ENCODE measurements around the gene CARF.
A peak's percentile ranks its signal among the peaks of the same experiment; 100 is the strongest.
"Not testable (repeated sequence)": the region's sequence is repeated elsewhere in the genome, so short reads cannot be mapped to it uniquely, and the experiment has no call there.

Gene CARF

DNA sequence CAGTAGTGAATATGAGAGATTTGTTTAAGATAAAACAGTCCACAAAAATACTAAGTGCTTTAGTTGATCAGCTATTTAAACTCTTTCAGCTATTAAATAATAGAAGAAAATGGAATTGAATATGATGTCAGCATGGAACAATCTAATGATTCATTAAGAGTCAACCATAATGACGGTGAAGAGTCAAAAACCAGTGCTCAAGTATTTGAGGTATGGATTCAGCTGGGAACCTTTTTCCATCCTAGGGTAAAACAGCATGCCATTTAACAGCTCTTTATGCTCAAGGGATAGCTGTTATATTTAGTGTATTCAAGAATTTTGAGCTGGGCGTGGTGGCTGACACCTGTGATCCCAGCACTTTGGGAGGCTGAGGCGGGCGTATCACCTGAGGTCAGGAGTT, 29.7 kb downstream of the CARF start:
- DNase-seq = no peak

DNA sequence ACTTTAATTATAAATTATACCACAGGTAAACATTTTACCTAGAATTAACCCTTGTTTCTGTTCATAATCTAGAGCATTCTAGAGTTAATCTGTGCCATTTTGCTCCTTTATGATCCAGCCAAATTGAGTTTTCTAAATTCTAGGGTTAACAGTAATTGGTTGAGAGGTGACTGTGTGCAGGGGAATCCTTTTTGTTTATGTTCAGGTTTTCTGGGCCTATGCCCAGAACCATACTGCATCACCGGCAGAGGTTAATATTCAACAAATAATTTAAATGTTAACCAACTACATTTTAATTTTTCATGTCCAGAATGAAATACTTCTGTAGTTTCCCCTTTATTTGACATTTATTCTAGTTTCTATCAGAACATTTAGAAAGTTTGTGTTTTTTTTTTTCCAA, 32.3 kb downstream of the CARF start:
- no peak for DNase-seq

DNA sequence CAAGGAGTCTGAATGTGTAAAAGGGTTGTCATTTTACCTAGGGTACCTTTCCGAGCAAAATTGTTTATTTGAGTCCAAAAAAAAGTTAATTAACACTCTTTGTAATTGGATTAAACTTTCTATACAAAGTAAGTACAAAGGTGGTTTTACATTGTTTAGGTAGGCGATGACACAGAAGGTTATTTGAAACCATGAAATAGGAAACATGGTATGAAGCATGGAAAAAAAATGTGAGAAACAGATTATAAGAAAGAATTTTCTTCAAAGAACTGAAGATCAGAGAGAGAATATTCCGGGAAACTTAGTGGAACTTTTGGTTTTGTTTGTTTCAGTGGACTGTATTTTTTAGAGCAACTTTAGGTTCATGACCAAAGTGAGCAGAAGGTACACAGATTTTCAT, 32.7 kb downstream of the CARF start:
- no peak for DNase-seq

DNA sequence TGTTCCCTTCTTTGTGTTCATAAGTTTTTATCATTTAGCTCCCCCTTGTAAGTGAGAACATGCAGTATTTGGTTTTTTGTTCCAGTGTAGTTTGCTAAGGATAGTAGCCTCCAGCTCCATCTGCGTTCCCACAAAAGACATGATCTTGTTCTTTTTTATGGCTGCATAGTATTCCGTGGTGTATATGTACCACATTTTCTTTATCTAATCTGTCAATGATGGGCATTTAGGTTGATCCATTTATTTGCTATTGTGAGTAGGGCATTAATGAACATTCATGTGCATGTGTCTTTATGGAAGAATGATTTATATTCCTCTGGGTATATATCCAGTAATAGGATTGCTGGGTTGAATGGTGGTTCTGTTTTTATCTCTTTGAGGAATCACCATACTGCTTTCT, 33.4 kb downstream of the CARF start:
- no peak for DNase-seq

DNA sequence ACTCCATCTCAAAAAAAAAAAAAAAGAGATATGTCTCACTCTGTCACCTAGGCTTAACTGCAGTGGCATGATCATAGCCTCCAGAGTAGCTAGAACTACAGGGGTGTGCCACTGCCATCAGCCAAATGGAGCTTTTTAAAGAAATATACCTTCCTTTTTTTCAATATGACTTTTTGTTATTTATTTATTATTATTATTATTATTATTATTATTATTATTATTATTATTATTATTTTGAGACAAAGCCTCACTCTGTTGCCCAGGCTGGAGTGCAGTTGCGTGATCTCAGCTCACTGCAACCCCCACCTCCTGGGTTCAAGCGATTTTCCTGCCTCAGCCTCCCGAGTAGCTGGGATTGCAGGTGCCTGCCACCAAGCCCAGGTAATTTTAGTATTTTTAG, 37.3 kb downstream of the CARF start:
- not testable (repeated sequence) for DNase-seq

DNA sequence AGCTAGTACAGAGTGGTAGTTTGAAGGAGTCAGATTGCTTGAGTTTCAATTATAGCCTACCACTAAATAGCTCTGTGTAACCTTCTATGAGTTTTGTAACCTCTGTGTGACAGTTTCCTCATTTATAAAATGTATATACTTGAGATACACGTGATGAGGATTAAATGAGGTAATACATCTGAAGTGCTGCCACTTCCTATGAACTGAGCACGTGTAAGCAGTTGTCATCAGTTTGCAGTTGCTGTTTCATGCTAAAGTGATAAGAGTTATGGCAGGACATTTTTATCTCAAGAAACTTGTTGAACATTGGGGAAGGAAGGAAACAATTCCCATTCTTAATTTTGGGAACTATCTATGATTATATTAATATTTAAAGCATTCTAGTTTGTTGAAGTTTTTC, 38.5 kb downstream of the CARF start:
- no peak for DNase-seq

DNA sequence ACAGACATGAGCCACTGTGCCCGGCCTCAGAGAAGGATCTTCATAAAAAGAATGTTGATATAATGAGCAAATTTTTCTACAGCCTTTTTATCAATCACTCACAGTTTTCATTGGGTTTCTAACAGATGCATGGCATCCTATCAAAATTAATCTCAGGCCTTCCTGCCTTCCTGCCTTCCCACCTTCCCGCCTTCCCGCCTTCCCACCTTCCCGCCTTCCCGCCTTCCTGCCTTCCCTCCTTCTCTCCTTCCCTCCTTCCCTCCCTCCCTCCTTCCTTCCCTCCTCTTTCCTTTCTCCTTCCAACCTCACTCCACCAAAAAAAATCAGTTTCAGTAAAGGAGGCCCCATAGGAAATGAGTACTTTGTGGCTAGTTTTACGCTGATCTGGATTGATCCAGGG, 48.4 kb downstream of the CARF start:
- DNase-seq = no peak

DNA sequence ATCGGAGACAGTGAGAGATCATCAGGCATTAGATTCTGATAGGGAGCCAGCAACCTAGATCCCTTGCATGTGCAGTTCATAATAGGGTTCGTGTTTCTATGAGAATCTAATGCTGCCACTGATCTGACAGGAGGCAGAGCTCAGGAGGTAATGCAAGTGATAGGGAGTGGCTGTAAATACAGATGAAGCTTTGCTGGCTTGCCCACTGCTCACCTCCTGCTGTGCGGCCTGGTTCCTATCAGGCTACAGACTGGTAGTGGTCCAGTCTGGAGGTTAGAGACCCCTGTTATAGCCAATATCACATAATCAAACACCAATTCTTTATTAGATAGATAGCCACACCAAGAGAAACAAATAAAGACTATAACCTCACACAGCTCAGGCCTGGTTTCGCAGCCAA, 51.6 kb downstream of the CARF start:
- DNase-seq = no peak

DNA sequence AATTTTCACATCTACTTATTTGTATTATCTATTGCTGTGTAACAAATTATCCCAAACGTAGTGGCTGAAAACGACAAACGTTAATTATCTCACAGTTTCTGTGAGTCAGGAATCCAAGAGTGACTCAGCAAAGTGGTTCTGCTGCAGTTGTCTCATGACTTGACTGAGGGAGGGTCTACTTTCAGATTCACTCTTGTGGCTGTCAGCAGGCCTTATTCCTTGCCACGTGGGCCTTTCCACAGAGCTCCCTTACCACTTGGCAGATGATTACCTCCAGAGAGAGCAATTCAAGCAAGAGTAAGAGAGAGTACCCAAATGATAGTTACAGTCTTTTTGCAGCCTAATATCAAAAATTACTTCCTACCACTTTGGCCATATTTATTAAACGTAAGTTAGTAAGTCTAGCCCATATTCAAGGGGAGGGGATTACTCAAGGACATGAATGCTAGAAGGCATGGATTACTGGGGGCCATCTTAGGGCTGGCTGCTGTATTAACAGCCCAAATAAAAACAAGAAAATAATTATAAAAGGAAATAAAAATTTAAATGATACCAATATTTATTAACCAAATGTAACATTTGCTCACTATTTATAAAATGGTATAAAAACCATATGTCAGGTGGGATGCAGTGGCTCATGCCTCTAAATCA, 53.9 kb downstream of the CARF start:
- no peak for DNase-seq

DNA sequence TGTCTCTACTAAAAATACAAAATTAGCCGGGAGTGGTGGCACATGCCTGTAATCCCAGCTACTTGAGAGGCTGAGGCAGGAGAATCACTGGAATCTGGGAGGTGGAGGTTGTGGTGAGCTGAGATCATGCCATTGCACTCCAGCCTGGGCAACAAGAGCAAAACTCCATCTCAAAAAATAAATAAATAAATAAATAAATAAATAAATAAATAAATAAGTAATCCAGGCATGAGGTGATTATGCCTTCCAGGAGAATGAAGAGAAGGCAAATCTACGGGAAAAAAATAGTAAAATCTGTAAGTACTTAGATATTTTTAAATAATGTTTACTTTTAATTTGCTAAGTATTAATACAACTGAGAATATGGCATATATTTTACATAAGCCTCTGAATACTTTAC, 57.3 kb downstream of the CARF start:
- DNase-seq = not testable (repeated sequence)

DNA sequence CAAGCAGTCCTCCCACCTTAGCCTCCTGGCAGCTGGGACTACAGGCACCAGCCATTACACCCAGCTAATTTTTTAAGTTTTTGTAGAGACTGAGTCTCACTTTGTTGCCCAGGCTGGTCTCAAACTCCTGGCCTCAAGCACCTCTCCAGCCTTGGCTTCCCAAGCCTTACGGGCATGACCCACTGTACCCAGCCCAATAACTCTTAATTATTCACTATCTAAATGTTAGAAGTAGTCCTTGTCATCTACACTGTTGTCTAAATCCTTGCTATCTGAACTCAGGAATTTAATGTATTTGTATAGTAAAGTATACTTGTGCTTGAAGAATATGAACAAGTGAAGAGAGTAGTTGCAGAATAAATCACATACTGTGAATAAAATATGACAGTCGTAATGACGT, 64.7 kb downstream of the CARF start:
- no peak for DNase-seq

DNA sequence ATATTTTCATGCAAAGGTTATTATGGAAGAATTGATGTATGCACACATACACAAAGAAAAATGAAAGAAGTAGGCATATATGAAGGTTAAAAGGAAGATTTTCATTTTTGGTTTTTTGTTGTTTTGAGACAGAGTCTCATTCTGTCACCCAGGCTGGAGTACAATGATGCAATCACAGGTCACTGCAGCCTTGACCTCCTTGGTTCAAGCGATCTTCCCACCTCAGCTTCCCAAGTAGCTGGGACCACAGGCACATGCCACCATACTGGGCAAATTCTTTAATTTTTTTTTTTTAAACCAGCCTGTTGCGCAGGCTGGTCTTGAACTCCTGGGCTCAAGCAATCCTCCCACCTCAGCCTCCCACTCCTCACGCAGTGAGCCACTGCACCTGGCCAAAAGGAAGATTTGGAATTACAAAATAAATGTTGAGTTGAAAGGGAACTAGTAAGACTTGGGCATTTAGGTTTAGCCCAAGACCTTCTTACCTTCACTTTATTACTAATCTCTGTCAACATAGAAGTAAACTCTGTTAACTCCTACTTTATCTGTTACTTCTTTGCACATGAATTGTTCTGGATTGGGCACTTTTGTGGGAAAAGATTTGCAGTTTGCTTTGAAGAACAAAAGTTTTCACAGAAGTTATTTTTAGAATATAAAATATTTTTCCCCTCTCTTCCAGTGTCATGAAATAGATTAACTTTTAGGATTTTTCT, 70.9 kb downstream of the CARF start:
- no peak for DNase-seq

DNA sequence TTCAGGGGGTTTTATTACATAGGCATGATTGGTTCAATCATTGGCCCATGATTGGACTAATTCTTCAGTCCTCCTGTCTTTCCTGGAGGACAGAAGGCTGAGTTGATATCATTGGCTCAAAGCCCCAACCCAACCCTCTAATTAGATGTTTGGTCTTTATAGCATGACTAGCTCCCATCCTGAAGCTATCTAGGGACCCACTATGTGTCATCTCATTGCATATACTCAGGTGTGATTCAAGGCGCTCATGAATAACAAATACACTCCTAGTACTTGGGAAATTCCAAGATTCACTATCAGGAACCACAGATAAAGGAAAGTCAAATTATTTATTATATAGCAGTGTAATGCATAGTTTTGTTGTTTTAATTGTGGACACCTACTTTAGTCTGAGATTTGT, 77.7 kb downstream of the CARF start:
- no peak for DNase-seq

DNA sequence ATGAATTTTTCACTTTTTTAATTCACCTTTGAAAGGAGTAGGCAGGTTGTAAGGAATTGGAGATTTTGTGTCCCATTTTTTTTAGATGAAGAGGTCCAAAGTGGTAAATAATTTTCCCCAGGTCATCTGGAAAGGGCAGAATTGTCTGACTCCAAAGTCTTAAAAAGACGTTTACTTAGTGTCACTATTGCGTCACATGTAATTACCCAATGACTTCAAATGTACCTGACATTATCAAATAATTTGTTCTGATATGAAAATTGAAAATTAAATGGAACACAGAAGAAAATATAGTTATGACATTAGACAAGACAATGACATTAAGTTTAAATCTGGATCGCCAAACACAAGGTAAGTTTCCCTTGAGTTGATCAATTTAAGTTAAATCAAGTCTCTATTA, 78.4 kb downstream of the CARF start:
- DNase-seq = no peak

DNA sequence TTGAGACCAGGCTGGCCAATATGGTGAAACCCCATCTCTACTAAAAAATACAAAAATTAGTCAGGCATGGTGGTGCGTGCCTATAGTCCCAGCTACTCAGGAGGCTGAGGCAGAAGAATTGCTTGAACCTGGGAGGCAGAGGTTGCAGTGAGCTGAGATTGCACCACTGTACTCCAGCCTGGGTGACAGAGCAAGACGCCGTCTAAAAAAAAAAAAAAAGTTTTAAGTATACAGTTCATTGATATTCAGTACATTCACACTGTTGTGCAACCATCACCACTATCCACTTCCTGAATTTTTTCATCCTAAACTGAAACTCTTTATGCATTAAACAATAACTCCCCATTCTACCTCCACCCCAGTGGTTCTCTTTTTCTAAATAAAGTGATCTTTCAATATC, 85.0 kb downstream of the CARF start:
- not testable (repeated sequence) for DNase-seq

DNA sequence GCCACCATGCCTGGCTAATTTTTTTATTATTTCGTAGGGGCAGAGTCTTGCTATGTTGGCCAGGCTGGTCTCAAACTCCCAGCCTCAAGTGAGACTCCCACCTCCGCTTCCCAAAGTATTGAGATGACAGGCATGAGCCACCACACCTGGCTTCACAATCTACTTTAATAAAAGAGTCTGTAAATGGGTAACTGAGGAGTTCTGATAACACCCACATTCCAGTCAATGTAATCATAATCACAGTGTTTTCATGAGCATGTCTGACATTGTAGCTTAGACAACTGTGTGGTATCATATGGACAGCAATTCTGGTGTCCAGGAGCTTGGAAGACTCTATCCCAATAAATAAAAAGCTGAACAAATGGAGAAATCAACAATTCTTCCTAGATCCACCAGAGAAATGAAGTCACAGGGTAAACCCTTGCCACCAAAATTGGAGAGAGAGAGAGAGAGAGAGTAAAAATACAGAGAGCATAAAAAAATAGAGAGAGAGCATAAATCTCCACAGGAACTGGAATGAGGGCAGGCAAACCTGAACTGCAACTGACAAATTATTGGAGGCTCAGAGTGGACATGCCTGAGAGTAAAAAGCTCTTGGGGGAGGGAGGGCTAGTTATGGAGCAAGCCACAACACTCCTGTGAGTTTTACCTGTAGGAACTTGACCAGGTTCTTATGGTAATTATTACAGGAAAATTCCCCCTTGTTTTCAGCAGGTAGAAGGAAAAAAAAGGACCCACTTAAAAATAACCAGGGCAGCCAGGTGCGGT, 90.2 kb downstream of the CARF start:
- DNase-seq = no peak

DNA sequence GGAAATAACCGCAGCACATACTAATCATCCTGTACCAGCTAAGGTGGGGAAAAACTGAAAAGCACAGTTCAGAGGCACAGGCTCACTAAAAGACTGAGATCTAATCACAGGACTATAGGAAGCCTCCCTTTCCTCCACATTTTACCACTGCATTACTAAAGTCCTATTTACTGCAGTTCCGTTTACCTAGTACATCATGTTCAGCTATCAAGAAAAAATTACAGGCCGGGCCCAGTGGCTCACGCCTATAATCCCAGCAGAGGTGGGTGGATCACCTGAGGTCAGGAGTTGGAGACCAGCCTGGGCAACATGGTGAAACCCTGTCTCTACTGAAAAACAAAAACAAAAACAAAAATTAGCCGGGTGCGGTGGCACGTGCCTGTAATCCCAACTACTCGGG, 91.6 kb downstream of the CARF start:
- DNase-seq = no peak

DNA sequence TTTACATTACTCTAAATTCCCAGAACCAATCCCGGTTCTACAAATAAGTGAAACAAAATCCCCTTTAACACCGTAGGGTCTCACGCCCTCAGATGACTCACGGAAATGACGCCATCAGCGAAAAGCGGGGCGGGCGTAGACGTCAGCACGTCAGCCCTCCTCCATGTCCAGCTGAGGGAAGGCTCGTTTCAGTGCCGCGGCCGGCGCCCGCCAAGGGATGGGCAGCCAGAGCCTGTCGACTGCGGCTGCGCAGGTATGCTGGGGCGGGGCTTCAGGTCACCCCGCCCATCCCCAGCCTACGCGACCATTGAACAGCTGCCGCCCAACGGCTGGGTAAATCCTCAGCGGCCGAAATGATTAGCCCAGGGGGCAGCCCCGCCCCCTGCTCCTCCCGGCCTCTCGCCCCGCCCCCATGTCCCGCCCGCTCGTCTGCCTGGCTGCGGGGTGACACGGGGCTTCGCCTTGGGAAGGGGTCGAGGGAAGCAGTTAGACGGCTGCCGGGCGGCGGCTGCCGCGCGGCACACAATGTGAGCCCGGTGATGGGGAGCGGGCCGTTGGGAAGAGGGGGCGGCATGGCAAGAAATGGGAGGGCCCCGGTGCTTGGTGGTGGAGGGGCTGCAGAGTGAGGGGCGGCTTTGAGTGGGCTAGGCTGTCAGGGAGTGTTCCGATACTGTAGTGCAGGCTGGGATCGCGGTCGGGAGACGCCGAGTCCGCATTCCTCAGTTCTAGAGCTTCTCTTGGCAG, 102.6 kb downstream of the CARF start, which contains the start of gene NBEAL1:
Gene NBEAL1, plus strand, starts transcription at position 420 of the 744 bp plus-strand sequence. CDS start 1,510 bp downstream, outside the sequence.
- DNase-seq = peak; percentile 99

DNA sequence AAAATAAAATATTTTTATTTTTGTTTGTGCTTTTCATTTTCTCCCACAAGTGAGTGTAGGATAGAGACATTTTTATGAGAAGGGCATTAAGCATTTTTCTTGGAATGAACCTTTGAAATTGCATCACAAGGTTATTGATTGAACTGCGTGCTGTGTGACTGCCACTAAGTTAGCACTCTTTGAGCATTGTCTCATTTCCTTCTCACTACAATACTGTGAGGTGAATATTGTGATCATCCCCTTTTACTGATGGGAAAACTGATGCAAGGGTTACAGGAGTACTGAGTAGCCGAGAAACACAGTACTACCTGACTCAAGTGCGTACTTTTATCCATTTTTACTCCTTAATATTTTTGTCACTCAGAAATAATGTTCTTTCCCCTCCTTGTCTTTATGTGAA, 104.6 kb downstream of the CARF start:
- no peak for DNase-seq

DNA sequence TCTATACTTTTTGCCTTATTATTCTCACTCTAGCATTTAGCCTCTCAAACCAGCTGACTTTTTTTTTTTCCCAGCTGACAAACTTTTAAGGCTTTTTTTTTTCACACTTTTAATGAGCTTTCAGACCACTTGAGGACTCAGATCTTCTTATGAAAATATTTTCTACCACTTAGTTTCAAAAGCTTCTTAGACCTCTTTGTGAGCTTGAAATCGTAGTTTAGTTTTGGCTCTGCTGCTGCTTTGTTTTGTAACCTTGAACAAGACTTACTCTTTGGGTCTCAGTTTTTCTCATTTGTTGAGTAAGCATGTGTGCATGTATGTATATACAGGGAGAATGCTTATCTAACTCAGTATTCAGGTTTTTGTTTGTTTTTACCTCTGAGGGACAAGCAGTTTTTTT, 106.1 kb downstream of the CARF start:
- DNase-seq = no peak

DNA sequence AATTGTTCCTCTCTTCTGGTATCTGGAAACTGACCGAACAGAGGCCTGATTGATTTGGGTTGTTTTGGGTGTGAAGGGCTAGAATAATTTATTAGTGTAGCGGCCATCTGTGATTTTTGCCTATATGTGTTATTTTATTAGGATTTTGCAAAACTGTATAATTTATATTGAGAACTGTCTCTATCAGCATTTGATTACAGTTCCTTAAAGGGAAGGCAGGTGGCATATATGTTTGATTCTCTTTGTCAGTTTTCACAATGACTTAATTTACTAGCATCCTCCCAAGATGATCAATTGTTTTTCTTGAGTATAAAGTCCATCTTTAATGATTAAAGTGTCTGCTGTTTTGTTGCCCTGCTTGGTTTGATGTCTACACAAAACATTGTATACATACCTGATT, 107.1 kb downstream of the CARF start:
- no peak for DNase-seq

DNA sequence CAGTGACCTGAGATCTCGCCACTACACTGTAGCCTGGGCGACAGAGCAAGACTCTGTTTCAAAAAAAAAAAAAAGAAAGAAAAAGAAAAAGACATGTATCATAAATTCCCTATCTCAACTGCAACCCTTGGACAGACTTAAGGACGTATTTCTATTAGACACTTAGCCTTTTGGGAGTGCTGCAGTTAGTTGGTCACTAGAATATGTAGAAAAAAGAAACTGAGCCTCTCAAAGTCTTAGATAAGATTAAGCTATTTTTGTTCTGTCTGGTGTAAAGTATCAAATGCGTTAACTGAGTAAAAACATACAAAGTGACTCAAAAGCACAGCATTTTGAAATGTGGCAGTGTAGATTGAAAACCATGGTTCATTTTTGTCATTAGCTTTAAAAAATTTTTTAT, 109.9 kb downstream of the CARF start:
- DNase-seq = no peak

DNA sequence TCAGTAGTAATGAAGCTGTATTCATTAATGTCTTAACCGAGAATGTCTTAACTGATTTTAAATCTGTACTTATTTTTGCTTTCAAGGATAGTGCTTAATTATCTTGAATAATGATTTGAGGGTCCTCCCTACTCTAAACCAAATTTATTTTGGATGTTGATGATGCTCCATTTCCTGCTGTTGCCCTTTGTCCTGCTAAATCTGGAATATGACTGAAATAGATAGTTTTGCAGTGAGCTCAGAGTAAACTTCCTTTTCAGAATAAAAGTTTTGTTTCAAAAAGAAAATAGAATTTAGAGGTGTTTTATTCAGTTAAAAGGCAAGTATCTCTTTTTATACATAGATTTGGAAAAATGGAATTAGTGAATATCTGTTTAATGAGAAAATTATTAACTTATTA, 110.7 kb downstream of the CARF start:
- DNase-seq = no peak
